GM06990 (cell line): ENCODE results near the gene ZNF124.
A peak's percentile ranks its signal among the peaks of the same experiment; 100 is the strongest.

Experiments used
- DNase-seq: peaks from one replicate; pipeline ENCODE4 v3.0.0-alpha.2; 2011; ENCODE audit not compliant: insufficient read length; ENCODE audit errors: extremely low read depth
- H3K27me3 ChIP-seq: replicated peaks from 2 replicates; pipeline ENCODE4 v1.6.0; 2011; ENCODE audit warnings: low read length; ENCODE audit not compliant: control insufficient read depth, insufficient read depth
- H3K36me3 ChIP-seq: 2 replicates; pipeline ENCODE4 v1.5.1; 2011; ENCODE audit warnings: low read length; ENCODE audit not compliant: control insufficient read depth, insufficient read depth
- H3K4me3 ChIP-seq: replicated peaks from 2 replicates; pipeline ENCODE4 v1.5.1; 2011; ENCODE audit warnings: low read depth, mild to moderate bottlenecking, control low read depth, low read length
- CTCF ChIP-seq: IDR thresholded peaks from 2 replicates; pipeline ENCODE4 v1.5.1; 2011; ENCODE audit warnings: low read length, control low read depth, mild to moderate bottlenecking, inconsistent platforms; ENCODE audit not compliant: insufficient read depth, poor library complexity, severe bottlenecking

The ZNF124 gene

GRCh38 chr1:247119600-247120407 lies 52.0 kb downstream of the ZNF124 start:
- Histone ChIP-seq H3K27me3 (no peaks in the 10 kb centered on the region), H3K4me3 (no peak overlapping the region), H3K36me3 (no peaks in the 10 kb centered on the region)
- no peak for DNase-seq
- TF ChIP-seq CTCF = no peak

- H3K27me3 ChIP-seq = no peaks in the 10 kb centered on the region
- H3K36me3 ChIP-seq = no peaks in the 10 kb centered on the region
- peak; percentile 10 for TF ChIP-seq CTCF
- no peak overlapping the region for H3K4me3 ChIP-seq
- DNase-seq = peak; percentile 38
These were observed 52.8 kb downstream of the ZNF124 start for GRCh38 chr1:247118946-247119446.

GRCh38 chr1:247115545-247115944 lies 56.3 kb downstream of the ZNF124 start:
- no peak for TF ChIP-seq CTCF

GRCh38 chr1:247115141-247115510 lies 56.7 kb downstream of the ZNF124 start:
- no peak for DNase-seq
- Histone ChIP-seq H3K27me3 (no peaks in the 10 kb centered on the region), H3K4me3 (no peak overlapping the region), H3K36me3 (no peaks in the 10 kb centered on the region)
- no peak for TF ChIP-seq CTCF

More at GRCh38 chr1:247115545-247115944, 56.3 kb downstream of the ZNF124 start:
- H3K4me3 ChIP-seq = no peak overlapping the region
- H3K36me3 ChIP-seq = no peaks in the 10 kb centered on the region
- no peaks in the 10 kb centered on the region for H3K27me3 ChIP-seq
- DNase-seq = no peak

- Histone ChIP-seq H3K4me3 (no peak overlapping the region), H3K36me3 (no peaks in the 10 kb centered on the region), H3K27me3 (no peaks in the 10 kb centered on the region)
- TF ChIP-seq CTCF = no peak
- no peak for DNase-seq
These were observed 57.3 kb downstream of the ZNF124 start for GRCh38 chr1:247114351-247115140.
